B cell (primary cell): Measurements from ENCODE around the gene PCDH8. TPM values are rescaled to one million over a fixed set of nuclear protein-coding genes. Genes with fewer than 3 reads are reported as not detected.

Source experiments
- ATAC-seq: fragments of 200-7000 bp; cut with Tn5 transposase; one replicate; pipeline ENCODE4 v1.10.0; 2021; ENCODE audit warnings: low read depth, mild to moderate bottlenecking, moderate number of reproducible peaks, moderate library complexity
- CTCF ChIA-PET: fragments of 350-600 bp; sonication (Branson Sonifier 250); formaldehyde crosslinking; loops from one replicate; lab custom pipeline; 2021; ENCODE audit warnings: antibody characterized with exemption, inconsistent platforms; lab: Charles Lee
- POLR2A ChIA-PET: fragments of 350-600 bp; sonication (Branson Sonifier 250); formaldehyde crosslinking; loops from one replicate; lab custom pipeline; 2021; ENCODE audit warnings: antibody characterized with exemption; lab: Charles Lee
- DNase-seq: peaks from one replicate; pipeline ENCODE4 v3.0.0; 2013
- H2AFZ ChIP-seq: 2 replicates; pipeline ENCODE4 v1.6.1; 2012; ENCODE audit warnings: mild to moderate bottlenecking, low read depth, low read length; ENCODE audit not compliant: insufficient read depth, poor library complexity, severe bottlenecking
- H3K27ac ChIP-seq, 2 donors: 1 replicate in 1 of 2; 2 replicates in 1 of 2; pipeline ENCODE4 v1.5.1; 2012 to 2013; ENCODE audit warnings: low read length in 2 of 2, mild to moderate bottlenecking in 2 of 2, moderate library complexity in 1 of 2
- H3K27me3 ChIP-seq, 4 experiments: fragments of 200-600 bp in 1 of 4; sonication (generic) in 1 of 4; replicated peaks in 1 of 4; 1 replicate in 2 of 4; 2 replicates in 2 of 4; pipeline versions ENCODE4 v1.6.1 to v1.7.0; 2013 to 2016; ENCODE audit warnings: low read length in 3 of 4, mild to moderate bottlenecking in 2 of 4, mixed read lengths in 1 of 4, moderate library complexity in 1 of 4; ENCODE audit not compliant: insufficient read depth in 4 of 4, control insufficient read depth in 3 of 4; ENCODE audit errors: control extremely low read depth in 1 of 4
- H3K36me3 ChIP-seq, 2 experiments: replicated peaks in 1 of 2; 1 replicate in 1 of 2; 2 replicates in 1 of 2; pipeline versions ENCODE4 v1.6.1 to v1.7.1; 2013; ENCODE audit warnings: low read length in 1 of 2; ENCODE audit not compliant: insufficient read depth in 2 of 2, control insufficient read depth in 1 of 2; ENCODE audit errors: control extremely low read depth in 1 of 2, extremely low read depth in 1 of 2
- H3K4me1 ChIP-seq, 2 donors: fragments of 200-600 bp in 1 of 2; sonication (generic) in 1 of 2; 1 replicate in 1 of 2; 2 replicates in 1 of 2; pipeline versions ENCODE4 v1.5.1 to v1.6.1; 2013 to 2017; ENCODE audit warnings: low read length in 2 of 2; ENCODE audit not compliant: control insufficient read depth in 2 of 2, insufficient read depth in 2 of 2
- H3K4me2 ChIP-seq: replicated peaks from 2 replicates; pipeline ENCODE3; 2012; ENCODE audit warnings: mild to moderate bottlenecking, low read depth, low read length; ENCODE audit not compliant: poor library complexity, severe bottlenecking
- H3K4me3 ChIP-seq, 5 experiments: fragments of 200-600 bp in 1 of 5; sonication (generic) in 1 of 5; 1 replicate in 3 of 5; 2 replicates in 2 of 5; pipeline versions ENCODE4 v1.5.1 to v1.7.0; 2011 to 2016; ENCODE audit warnings: low read length in 4 of 5, mild to moderate bottlenecking in 4 of 5, low read depth in 2 of 5, control low read depth in 1 of 5, moderate library complexity in 1 of 5; ENCODE audit not compliant: insufficient read depth in 1 of 5; ENCODE audit errors: control extremely low read depth in 1 of 5, extremely low read depth in 1 of 5
- H3K79me2 ChIP-seq: fragments of 200-600 bp; sonication (generic); one replicate; pipeline ENCODE4 v1.6.0; 2016; ENCODE audit warnings: low read length; ENCODE audit not compliant: control insufficient read depth, insufficient read depth
- H3K9ac ChIP-seq: fragments of 200-600 bp; sonication (generic); 2 replicates; pipeline ENCODE4 v1.6.1; 2017; ENCODE audit warnings: mild to moderate bottlenecking, low read length, moderate library complexity
- H3K9me3 ChIP-seq, 3 donors: one replicate each; pipeline versions ENCODE4 v1.6.1 to v1.7.1; 2013; ENCODE audit warnings: low read length in 2 of 3; ENCODE audit not compliant: control insufficient read depth in 2 of 3, insufficient read depth in 1 of 3; ENCODE audit errors: control extremely low read depth in 1 of 3
- H4K20me1 ChIP-seq: 2 replicates; pipeline ENCODE4 v1.6.0; 2012; ENCODE audit warnings: mild to moderate bottlenecking, low read length; ENCODE audit not compliant: insufficient read depth, control insufficient read depth, poor library complexity, severe bottlenecking
- H3K27ac Mint-ChIP-seq: one replicate; pipeline ENCODE4 v1.8.0; 2021; ENCODE audit warnings: mixed read lengths
- H3K27me3 Mint-ChIP-seq: one replicate; pipeline ENCODE4 v1.8.0; 2021; ENCODE audit warnings: mixed read lengths
- H3K4me1 Mint-ChIP-seq: one replicate; pipeline ENCODE4 v1.8.0; 2021; ENCODE audit warnings: mixed read lengths
- H3K4me3 Mint-ChIP-seq: one replicate; pipeline ENCODE4 v1.8.0; 2021; ENCODE audit warnings: mixed read lengths
- H3K9me3 Mint-ChIP-seq: one replicate; pipeline ENCODE4 v1.8.0; 2022; ENCODE audit warnings: mixed read lengths; ENCODE audit not compliant: insufficient read depth
- EZH2 ChIP-seq: IDR thresholded peaks from 2 replicates; pipeline ENCODE4 v1.6.1; 2012; ENCODE audit warnings: borderline replicate concordance, low read depth, mild to moderate bottlenecking, moderate library complexity, low read length; ENCODE audit not compliant: insufficient read depth, poor library complexity, severe bottlenecking
- WGBS: methylation state at CpG from one replicate; pipeline ENCODE4 v1.1.5; 2013; ENCODE audit warnings: missing lambda C conversion rate; ENCODE audit not compliant: insufficient coverage; 5-methylcytosine and 5-hydroxymethylcytosine counted together
- intact Hi-C: fragments of 100-400 bp; cut with micrococcal nuclease; formaldehyde crosslinking; loops from one replicate; pipeline ENCODE4 v1.10.0; 2022
- polyA plus RNA-seq: library from polyadenylated mRNA; depleted of rRNA; stranded (reverse); fragments of >200 nt; gene quantifications from 2 replicates; pipeline ENCODE4 v1.2.3, GENCODE V29; 2012
- total RNA-seq, 2 donors: library from RNA; stranded (reverse); fragments of 120-200 nt in 1 of 2; gene quantifications; 1 replicate in 1 of 2; 2 replicates in 1 of 2; pipeline versions ENCODE4 v1.2.3 to v1.2.4, GENCODE V29; 2013 to 2022
- TF ChIP-seq, protein P1 (sequence below): fragments of 200-600 bp; IDR thresholded peaks from one replicate; pipeline ENCODE4 v1.8.0; 2022; ENCODE audit warnings: antibody characterized with exemption, mild to moderate bottlenecking

PCDH8 gene
- total and polyA plus RNA-seq, 2 donors (not counting 1 experiment from before 2014, with no cell fraction given): not detected

DNA sequence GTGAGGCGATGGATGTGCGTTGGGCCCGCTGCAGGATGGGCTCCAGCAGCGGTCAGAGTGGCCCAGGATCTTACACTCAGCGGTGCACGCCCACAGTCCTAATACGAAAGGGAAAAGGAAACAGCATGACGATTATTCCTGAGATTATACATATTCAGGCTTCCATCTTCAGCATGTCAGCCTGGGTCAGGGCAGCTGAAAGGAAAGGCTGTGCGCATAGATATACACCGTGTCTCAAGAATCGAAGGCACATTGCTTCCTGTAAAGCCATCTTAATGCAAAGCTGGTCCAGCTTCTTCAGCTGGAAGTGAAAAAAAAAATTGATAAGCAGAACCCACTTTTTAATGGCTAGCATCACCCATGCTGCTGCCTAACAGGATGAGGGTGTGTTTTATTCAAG, 3.6 kb downstream of the PCDH8 start:
- peaks cover 6 to 28% of the 10 kb centered on the region in 2 donors for H3K4me1 ChIP-seq
- H4K20me1 ChIP-seq: no peaks in the 10 kb centered on the region
- DNase-seq (peak; percentile 4), ATAC-seq (no peak)
- peak overlapping the region; percentile 11 for H3K4me3 Mint-ChIP-seq
- WGBS: 56% methylated on average over 11 of the region's 11 CpGs
- H3K27ac ChIP-seq: no peak overlapping the region
- peaks cover 55% of the 10 kb centered on the region for H3K27me3 Mint-ChIP-seq
- H3K9me3 ChIP-seq: peaks cover 0 to 43% (median 4%) of the 10 kb centered on the region in 3 donors
- no peak overlapping the region for H3K9ac ChIP-seq
- ChIA-PET CTCF (no interaction called here), POLR2A (no interaction called here)
- no peak overlapping the region for H3K4me3 ChIP-seq
- H3K79me2 ChIP-seq: no peaks in the 10 kb centered on the region
- no peaks in the 10 kb centered on the region for H3K36me3 ChIP-seq
- intact Hi-C loops: no loop called here
- H3K9me3 Mint-ChIP-seq: peaks cover 4% of the 10 kb centered on the region
- peaks cover 18% of the 10 kb centered on the region for H3K4me1 Mint-ChIP-seq
- H3K27me3 ChIP-seq: peaks cover 0 to 56% (median 41%) of the 10 kb centered on the region in 4 experiments
- H3K4me2 ChIP-seq: no peak overlapping the region
- no peak overlapping the region for H3K27ac Mint-ChIP-seq
- H2AFZ ChIP-seq: no peak overlapping the region
- TF ChIP-seq EZH2: no peak
- TF ChIP-seq, protein P1, sequence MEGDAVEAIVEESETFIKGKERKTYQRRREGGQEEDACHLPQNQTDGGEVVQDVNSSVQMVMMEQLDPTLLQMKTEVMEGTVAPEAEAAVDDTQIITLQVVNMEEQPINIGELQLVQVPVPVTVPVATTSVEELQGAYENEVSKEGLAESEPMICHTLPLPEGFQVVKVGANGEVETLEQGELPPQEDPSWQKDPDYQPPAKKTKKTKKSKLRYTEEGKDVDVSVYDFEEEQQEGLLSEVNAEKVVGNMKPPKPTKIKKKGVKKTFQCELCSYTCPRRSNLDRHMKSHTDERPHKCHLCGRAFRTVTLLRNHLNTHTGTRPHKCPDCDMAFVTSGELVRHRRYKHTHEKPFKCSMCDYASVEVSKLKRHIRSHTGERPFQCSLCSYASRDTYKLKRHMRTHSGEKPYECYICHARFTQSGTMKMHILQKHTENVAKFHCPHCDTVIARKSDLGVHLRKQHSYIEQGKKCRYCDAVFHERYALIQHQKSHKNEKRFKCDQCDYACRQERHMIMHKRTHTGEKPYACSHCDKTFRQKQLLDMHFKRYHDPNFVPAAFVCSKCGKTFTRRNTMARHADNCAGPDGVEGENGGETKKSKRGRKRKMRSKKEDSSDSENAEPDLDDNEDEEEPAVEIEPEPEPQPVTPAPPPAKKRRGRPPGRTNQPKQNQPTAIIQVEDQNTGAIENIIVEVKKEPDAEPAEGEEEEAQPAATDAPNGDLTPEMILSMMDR: no peak

DNA sequence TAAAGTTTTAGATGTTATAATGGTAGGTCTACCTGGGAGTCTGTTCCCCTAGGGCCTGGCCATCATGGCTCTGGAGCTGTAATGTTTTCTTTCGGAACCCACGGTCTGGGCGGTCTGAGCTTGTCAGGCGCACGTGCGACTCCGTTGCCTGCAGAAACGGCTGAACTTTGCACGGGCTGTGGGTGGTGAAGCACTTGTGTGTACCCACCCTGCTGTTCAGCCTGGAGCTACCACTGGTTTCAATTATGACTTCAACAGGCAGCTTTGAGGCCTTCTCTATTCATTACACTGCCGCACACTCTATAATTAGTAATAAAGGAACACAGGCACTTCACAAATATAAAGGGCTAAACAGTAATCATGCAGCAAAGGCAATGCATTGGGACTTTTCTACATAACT, 6.0 kb downstream of the PCDH8 start:
- ChIA-PET POLR2A (no interaction called here), CTCF (no interaction called here)
- Histone ChIP-seq H4K20me1 (no peaks in the 10 kb centered on the region), H3K27ac (no peak overlapping the region), H3K4me2 (no peak overlapping the region), H3K9ac (no peak overlapping the region), H3K4me1 (peaks cover 6 to 23% of the 10 kb centered on the region in 2 donors), H2AFZ (no peak overlapping the region), H3K36me3 (no peaks in the 10 kb centered on the region), H3K4me3 (no peak overlapping the region), H3K79me2 (no peaks in the 10 kb centered on the region), H3K27me3 (peaks cover 0 to 42% (median 22%) of the 10 kb centered on the region in 4 experiments), H3K9me3 (peaks cover 0 to 25% (median 0%) of the 10 kb centered on the region in 3 donors)
- intact Hi-C loops: no loop called here
- 97% methylated on average over 9 of the region's 10 CpGs for WGBS
- Mint-ChIP-seq H3K27ac (no peak overlapping the region), H3K4me1 (peaks cover 7% of the 10 kb centered on the region), H3K9me3 (no peaks in the 10 kb centered on the region), H3K27me3 (peaks cover 56% of the 10 kb centered on the region), H3K4me3 (no peak overlapping the region)
- TF ChIP-seq EZH2: no peak
- TF ChIP-seq, protein P1: no peak
- ATAC-seq (no peak), DNase-seq (no peak)
